MCF 10A (cell line): Measurements from ENCODE around the gene TAOK3. TPM values are rescaled to one million over a fixed set of nuclear protein-coding genes. Genes with fewer than 3 reads are reported as not detected.

ENCODE experiments used
- BruUV-seq: library from RNA; stranded (reverse); fragments of 400-500 nt; replicated peaks from 2 replicates; lab custom pipeline; 2021; lab: Mats Ljungman, UMichigan
- CTCF ChIA-PET: fragments of 300-600 bp; sonication (Branson Sonifier 250); formaldehyde crosslinking; extraction: SDS; loops from one replicate; lab custom pipeline; 2021; ENCODE audit warnings: antibody characterized with exemption, inconsistent platforms; lab: Yijun Ruan, JAX
- POLR2A ChIA-PET: fragments of 300-600, 350-650 bp; sonication (Branson Sonifier 250); formaldehyde crosslinking; extraction: SDS; loops from one replicate; lab custom pipeline; 2020; ENCODE audit warnings: antibody characterized with exemption, inconsistent platforms; lab: Yijun Ruan, JAX
- DNase-seq: peaks from one replicate; pipeline ENCODE4 v3.0.0-alpha.2; 2018; ENCODE audit not compliant: unreplicated experiment
- H3K27ac Mint-ChIP-seq: one replicate; pipeline ENCODE4 v1.8.0; 2022; ENCODE audit warnings: mild to moderate bottlenecking, low read depth, mixed read lengths; ENCODE audit not compliant: unreplicated experiment
- H3K27me3 Mint-ChIP-seq: one replicate; pipeline ENCODE4 v1.8.0; 2022; ENCODE audit warnings: mixed read lengths; ENCODE audit not compliant: insufficient read depth, unreplicated experiment
- H3K36me3 Mint-ChIP-seq: one replicate; pipeline ENCODE4 v1.8.0; 2022; ENCODE audit warnings: mild to moderate bottlenecking, moderate library complexity, mixed read lengths; ENCODE audit not compliant: insufficient read depth, unreplicated experiment
- H3K4me1 Mint-ChIP-seq: one replicate; pipeline ENCODE4 v1.8.0; 2022; ENCODE audit warnings: mixed read lengths; ENCODE audit not compliant: insufficient read depth, unreplicated experiment
- H3K4me3 Mint-ChIP-seq: one replicate; pipeline ENCODE4 v1.8.0; 2022; ENCODE audit warnings: mild to moderate bottlenecking, moderate library complexity, mixed read lengths; ENCODE audit not compliant: unreplicated experiment
- H3K9me3 Mint-ChIP-seq: one replicate; pipeline ENCODE4 v1.8.0; 2022; ENCODE audit warnings: mixed read lengths; ENCODE audit not compliant: unreplicated experiment
- CTCF ChIP-seq: fragments of 200-600 bp; IDR thresholded peaks from one replicate; pipeline ENCODE4 v1.8.0; 2022; ENCODE audit warnings: antibody characterized with exemption, mild to moderate bottlenecking; ENCODE audit not compliant: unreplicated experiment
- intact Hi-C: fragments of 100-400 bp; cut with micrococcal nuclease; formaldehyde crosslinking; loops from 2 replicates; pipeline ENCODE4 v1.14.1; 2022
- total RNA-seq: library from RNA; stranded (reverse); gene quantifications from 2 replicates; pipeline ENCODE4 v1.2.3, GENCODE V29; 2022

TAOK3 gene
- total RNA-seq, 1 experiment from 2014 or later = 28.6 TPM

GRCh38 chr12:118371321-118372282 lies 1.1 kb downstream of the TAOK3 start:
- intact Hi-C loops = loop anchor here (2.0 kb wide), 1 partner anchor 133 kb away; no protein-coding TSS in a partner anchor
- no peak for TF ChIP-seq CTCF
- H3K27me3 Mint-ChIP-seq = no peaks in the 10 kb centered on the region
- no peaks in the 10 kb centered on the region for H3K9me3 Mint-ChIP-seq
- peaks cover 8% of the 10 kb centered on the region for H3K4me1 Mint-ChIP-seq
- no peaks in the 10 kb centered on the region for H3K36me3 Mint-ChIP-seq
- peak overlapping the region; percentile 99 for H3K27ac Mint-ChIP-seq
- BruUV-seq = no TSS peak
- DNase-seq = peak; percentile 46
- ChIA-PET CTCF (interaction anchor here (0.6 to 1.5 kb wide), 8 partner anchors 15 to 517 kb away, joined by 3 to 7 read pairs (median 4); no protein-coding TSS in a partner anchor), POLR2A (interaction anchor here (0.7 to 2.5 kb wide), 13 partner anchors 9 to 235 kb away, joined by 3 to 28 read pairs (median 4); no protein-coding TSS in a partner anchor)
- H3K4me3 Mint-ChIP-seq = peak overlapping the region; percentile 98

GRCh38 chr12:118370601-118371000 lies 2.1 kb downstream of the TAOK3 start:
- H3K27ac Mint-ChIP-seq = no peak overlapping the region
- BruUV-seq = no TSS peak
- POLR2A ChIA-PET = interaction anchor here (0.7 to 2.5 kb wide), 13 partner anchors 8 to 234 kb away, joined by 3 to 28 read pairs (median 4); no protein-coding TSS in a partner anchor

GRCh38 chr12:118368821-118369220 lies 3.9 kb downstream of the TAOK3 start:
- BruUV-seq = no TSS peak
- no peak for TF ChIP-seq CTCF

More at GRCh38 chr12:118370601-118371000, 2.1 kb downstream of the TAOK3 start:
- Mint-ChIP-seq H3K36me3 (no peaks in the 10 kb centered on the region), H3K4me3 (peak overlapping the region; percentile 98), H3K27me3 (no peaks in the 10 kb centered on the region), H3K9me3 (no peaks in the 10 kb centered on the region), H3K4me1 (peaks cover 8% of the 10 kb centered on the region)
- no peak for TF ChIP-seq CTCF
- DNase-seq = no peak
- CTCF ChIA-PET = interaction anchor here (0.6 to 1.5 kb wide), 9 partner anchors 14 to 516 kb away, joined by 3 to 7 read pairs (median 4); no protein-coding TSS in a partner anchor
- intact Hi-C loops = no loop called here

GRCh38 chr12:118361889-118362288 lies 10.8 kb downstream of the TAOK3 start:
- ChIA-PET CTCF (interaction anchor here (1.6 kb wide), 1 partner anchor 14 kb away, joined by 4 read pairs; no protein-coding TSS in a partner anchor), POLR2A (interaction anchor here (1.4 kb wide), 1 partner anchor 9 kb away, joined by 4 read pairs; no protein-coding TSS in a partner anchor)
- TF ChIP-seq CTCF = no peak
- Mint-ChIP-seq H3K4me1 (peaks cover 11% of the 10 kb centered on the region), H3K27me3 (no peaks in the 10 kb centered on the region), H3K27ac (no peak overlapping the region), H3K4me3 (no peak overlapping the region), H3K36me3 (no peaks in the 10 kb centered on the region), H3K9me3 (no peaks in the 10 kb centered on the region)
- BruUV-seq = no TSS peak
- intact Hi-C loops = no loop called here
- DNase-seq = no peak

More at GRCh38 chr12:118368821-118369220, 3.9 kb downstream of the TAOK3 start:
- H3K27ac Mint-ChIP-seq = no peak overlapping the region
- H3K9me3 Mint-ChIP-seq = no peaks in the 10 kb centered on the region
- POLR2A ChIA-PET = interaction anchor here (0.8 to 1.6 kb wide), 2 partner anchors 11 to 12 kb away, joined by 3 to 4 read pairs; no protein-coding TSS in a partner anchor
- no peaks in the 10 kb centered on the region for H3K36me3 Mint-ChIP-seq
- peaks cover 8% of the 10 kb centered on the region for H3K4me1 Mint-ChIP-seq
- no peaks in the 10 kb centered on the region for H3K27me3 Mint-ChIP-seq
- no peak for DNase-seq
- intact Hi-C loops = no loop called here
- H3K4me3 Mint-ChIP-seq = no peak overlapping the region
- CTCF ChIA-PET = interaction anchor here (0.6 to 2.7 kb wide), 7 partner anchors 9 to 1158 kb away, joined by 3 to 10 read pairs (median 3); no protein-coding TSS in a partner anchor
